Tibial nerve (tissue), 4 donors: ENCODE results near the gene ZNF266. TPM values are rescaled to one million over a fixed set of nuclear protein-coding genes. Genes with fewer than 3 reads are reported as not detected.

Experiments
- DNase-seq, 2 donors: peaks; one replicate each; pipeline ENCODE4 v3.0.0-alpha.2; 2019; ENCODE audit warnings: low spot score in 2 of 2
- H3K27ac ChIP-seq, 4 donors: fragments of 200-600 bp; sonication (generic) in 3 of 4; one replicate each; pipeline ENCODE4 v1.5.1; 2017 to 2019; ENCODE audit warnings: mild to moderate bottlenecking in 1 of 4
- H3K27me3 ChIP-seq, 2 donors: fragments of 200-600 bp; sonication (generic) in 1 of 2; one replicate each; pipeline versions ENCODE4 v1.5.1 to v1.6.0; 2017 to 2019
- H3K36me3 ChIP-seq, 3 donors: fragments of 200-600 bp; sonication (generic); one replicate each; pipeline ENCODE4 v1.5.1; 2018 to 2019
- H3K4me1 ChIP-seq, 4 donors: fragments of 200-600 bp; sonication (generic) in 3 of 4; one replicate each; pipeline ENCODE4 v1.5.1; 2017 to 2019
- H3K4me3 ChIP-seq, 4 donors: fragments of 200-600 bp; sonication (generic) in 3 of 4; one replicate each; pipeline ENCODE4 v1.5.1; 2017 to 2019; ENCODE audit warnings: mild to moderate bottlenecking in 1 of 4, moderate library complexity in 1 of 4
- H3K9me3 ChIP-seq, 4 donors: fragments of 200-600 bp; sonication (generic) in 3 of 4; one replicate each; pipeline ENCODE4 v1.5.1; 2017 to 2019
- CTCF ChIP-seq, 5 experiments: fragments of 200-600 bp in 3 of 5; fragments of 450-650 bp in 2 of 5; sonication (generic) in 3 of 5; IDR thresholded peaks; one replicate each; pipeline ENCODE4 v1.5.1; 2016 to 2019; ENCODE audit warnings: antibody characterized with exemption in 5 of 5, mild to moderate bottlenecking in 3 of 5, moderate library complexity in 2 of 5
- EP300 ChIP-seq, 2 donors: sonication (generic); formaldehyde crosslinking; IDR thresholded peaks; one replicate each; pipeline ENCODE4 v1.6.1; 2017; ENCODE audit warnings: antibody characterized with exemption in 2 of 2, mild to moderate bottlenecking in 1 of 2
- POLR2A ChIP-seq, 2 donors: fragments of 450-650 bp; IDR thresholded peaks; one replicate each; pipeline ENCODE4 v1.6.1; 2017; ENCODE audit warnings: antibody characterized with exemption in 2 of 2, mild to moderate bottlenecking in 2 of 2, moderate library complexity in 2 of 2
- WGBS, 2 donors: methylation state at CpG; one replicate each; pipeline ENCODE4 v1.1.5; 2018; 5-methylcytosine and 5-hydroxymethylcytosine counted together
- total RNA-seq, 4 donors: library from RNA; depleted of rRNA; stranded (reverse); fragments of >200 nt; gene quantifications; one replicate each; pipeline ENCODE4 v1.1.0, GENCODE V29; 2016

The ZNF266 gene
- total RNA-seq, 4 donors from 2014 or later: 22.6 to 38.6 (median 30.7) TPM

DNA sequence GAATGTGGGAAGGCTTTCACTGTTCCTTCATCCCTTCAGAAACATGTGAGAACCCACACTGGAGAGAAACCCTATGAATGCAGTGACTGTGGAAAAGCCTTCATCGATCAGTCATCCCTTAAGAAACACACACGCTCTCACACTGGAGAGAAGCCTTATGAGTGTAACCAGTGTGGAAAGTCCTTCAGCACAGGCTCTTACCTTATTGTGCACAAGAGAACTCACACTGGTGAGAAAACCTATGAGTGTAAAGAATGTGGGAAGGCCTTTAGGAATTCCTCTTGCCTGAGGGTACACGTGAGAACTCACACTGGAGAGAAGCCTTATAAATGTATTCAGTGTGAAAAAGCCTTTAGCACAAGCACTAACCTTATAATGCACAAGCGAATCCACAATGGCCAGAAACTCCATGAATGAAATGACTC, 54.0 kb downstream of the ZNF266 start:
- Histone ChIP-seq H3K36me3 (peaks cover 21 to 100% (median 57%) of the 10 kb centered on the region in 3 donors), H3K4me3 (no peak overlapping the region), H3K27me3 (no peaks in the 10 kb centered on the region), H3K4me1 (no peaks in the 10 kb centered on the region), H3K9me3 (peaks cover 11 to 100% (median 67%) of the 10 kb centered on the region in 4 donors), H3K27ac (no peak overlapping the region)
- TF ChIP-seq POLR2A (IDR thresholded peaks at IDR 0.05): no peak
- TF ChIP-seq EP300 (IDR thresholded peaks at IDR 0.05): no peak
- no peak for TF ChIP-seq CTCF (IDR thresholded peaks at IDR 0.05)
- WGBS, 2 donors: 72 to 95% methylated on average over 4 of the region's 4 CpGs
- no peak for DNase-seq

- 91 to 93% methylated on average over 6 of the region's 6 CpGs for WGBS, 2 donors
- H3K4me3 ChIP-seq: no peak overlapping the region
- H3K27ac ChIP-seq: no peak overlapping the region
- H3K27me3 ChIP-seq: no peaks in the 10 kb centered on the region
- no peaks in the 10 kb centered on the region for H3K4me1 ChIP-seq
- peaks cover 0 to 100% (median 52%) of the 10 kb centered on the region in 4 donors for H3K9me3 ChIP-seq
- H3K36me3 ChIP-seq: peaks cover 0 to 100% (median 0%) of the 10 kb centered on the region in 3 donors
- no peak for TF ChIP-seq CTCF (IDR thresholded peaks at IDR 0.05)
- TF ChIP-seq EP300 (IDR thresholded peaks at IDR 0.05): no peak
- no peak for TF ChIP-seq POLR2A (IDR thresholded peaks at IDR 0.05)
- no peak for DNase-seq
These were observed 64.4 kb downstream of the ZNF266 start for GRCh38 chr19:9370738-9371619.

DNA sequence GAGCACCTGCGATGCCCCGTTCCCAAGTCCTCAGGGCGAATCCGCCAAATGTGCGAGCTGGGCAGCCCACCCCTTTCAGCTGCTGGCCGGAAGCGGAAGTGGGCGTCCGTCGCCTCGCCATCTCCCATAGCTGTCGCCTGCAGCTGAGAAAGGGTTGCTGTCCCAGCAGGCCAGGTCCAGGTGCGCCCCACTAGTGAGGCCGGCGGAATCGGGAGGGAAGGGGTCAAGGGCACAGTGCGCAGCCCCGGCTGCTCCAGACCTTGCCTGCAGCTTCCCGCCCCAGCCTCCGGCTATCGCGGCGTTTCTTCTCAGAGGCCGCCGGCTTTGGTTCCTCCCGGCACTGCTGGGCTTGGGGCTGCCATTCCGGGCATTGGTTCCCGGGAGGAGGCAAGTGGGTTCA, 72.5 kb downstream of the ZNF266 start, which contains the start of gene ZNF177:
TSS of gene ZNF177 (plus strand) at position 109 of the 400 bp plus-strand sequence. CDS start 15,299 bp downstream, outside the sequence.
- WGBS, 2 donors: 3 to 6% methylated on average over 28 of the region's 28 CpGs

More for the DNA sequence above, 72.5 kb downstream of the ZNF266 start, which contains the start of gene ZNF177:
- peaks cover 5 to 100% (median 43%) of the 10 kb centered on the region in 4 donors for H3K9me3 ChIP-seq
- H3K36me3 ChIP-seq: peaks cover 0 to 96% (median 3%) of the 10 kb centered on the region in 3 donors
- DNase-seq: no peak
- H3K4me1 ChIP-seq: peaks cover 0 to 4% (median 0%) of the 10 kb centered on the region in 4 donors
- no peak within 1 kb of the TSS for H3K4me3 ChIP-seq
- no peaks in the 10 kb centered on the region for H3K27me3 ChIP-seq
- H3K27ac ChIP-seq: no peak within 1 kb of the TSS
- TF ChIP-seq POLR2A (IDR thresholded peaks at IDR 0.05) (no peak), EP300 (IDR thresholded peaks at IDR 0.05) (no peak), CTCF (IDR thresholded peaks at IDR 0.05) (no peak)

Other genes starting within 250 kb of the ZNF266 start
- not detected for gene OR7D4, start 216.0 kb downstream of the ZNF266 start, total RNA-seq
- gene OR7E24, start 184.6 kb downstream of the ZNF266 start, total RNA-seq: not detected
- gene ZNF699, start 125.7 kb downstream of the ZNF266 start, total RNA-seq: 10 to 100 TPM; 15.0 to 26.7 (median 22.6) TPM
- 10 to 100 TPM; 12.9 to 45.2 (median 20.2) TPM for gene ZNF559, start 111.4 kb downstream of the ZNF266 start, total RNA-seq
- 10 to 100 TPM in 1 of 4 donors, 1 to 10 TPM in 3; 1.4 to 12.9 (median 6.3) TPM for gene ZNF177, start 72.6 kb downstream of the ZNF266 start, total RNA-seq
- not detected for gene ZNF560, start 63.0 kb upstream of the ZNF266 start, total RNA-seq
- 10 to 100 TPM; 10.5 to 13.7 (median 12.8) TPM for gene ZNF426, start 103.1 kb upstream of the ZNF266 start, total RNA-seq
- 10 to 100 TPM; 27.4 to 39.8 (median 32.2) TPM for gene ZNF121, start 148.9 kb upstream of the ZNF266 start, total RNA-seq
- gene ZNF561, start 185.7 kb upstream of the ZNF266 start, total RNA-seq: 10 to 100 TPM; 19.4 to 30.3 (median 21.9) TPM
- 10 to 100 TPM; 17.9 to 31.6 (median 24.5) TPM for gene ZNF562, start 239.5 kb upstream of the ZNF266 start, total RNA-seq